Upper lobe of left lung (tissue), 4 donors: ENCODE results near the gene OSTC.

Experiments used
- POLR2A ChIP-seq, 4 donors: fragments of 450-650 bp; IDR thresholded peaks; one replicate each; pipeline ENCODE4 v1.5.1; 2016 to 2017; ENCODE audit warnings: antibody characterized with exemption in 4 of 4, mild to moderate bottlenecking in 2 of 4
- POLR2AphosphoS5 ChIP-seq, 2 donors: sonication (generic); formaldehyde crosslinking; IDR thresholded peaks; one replicate each; pipeline ENCODE4 v1.5.1; 2017; ENCODE audit warnings: antibody characterized with exemption in 2 of 2

GRCh38 chr4:108620933-108621905 lies 29.2 kb upstream of the OSTC start:
- TF ChIP-seq POLR2A (IDR thresholded peaks at IDR 0.05) (no peak), POLR2AphosphoS5 (IDR thresholded peaks at IDR 0.05) (no peak)
